ENCODE data around the gene LIG3.
"Not testable (repeated sequence)": the region's sequence is repeated elsewhere in the genome, so short reads cannot be mapped to it uniquely, and the experiment has no call there.

Gene LIG3

GRCh38 chr17:35000965-35001364 is 20.7 kb downstream of the LIG3 start:
- DNase-seq = not testable (repeated sequence)

DNA sequence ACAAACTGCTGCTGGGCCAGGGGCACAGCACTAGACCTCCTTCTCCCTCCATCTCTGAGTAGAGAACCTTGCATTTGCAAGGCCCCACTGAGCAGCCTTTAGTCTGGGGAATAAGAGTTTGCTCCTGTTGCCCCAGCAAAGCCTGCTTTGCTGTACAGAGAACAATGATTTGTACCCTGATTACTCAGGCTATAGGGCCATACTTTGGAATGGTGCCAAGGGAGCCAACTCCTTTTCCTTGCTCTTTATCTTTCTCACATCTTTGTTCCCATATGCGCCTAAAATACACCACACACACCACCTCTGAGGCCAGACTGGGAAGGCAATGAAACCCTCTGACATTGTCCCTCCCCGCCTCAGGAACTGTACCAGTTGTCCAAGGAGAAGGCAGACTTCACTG is 21.2 kb downstream of the LIG3 start:
- DNase-seq = no peak

DNA sequence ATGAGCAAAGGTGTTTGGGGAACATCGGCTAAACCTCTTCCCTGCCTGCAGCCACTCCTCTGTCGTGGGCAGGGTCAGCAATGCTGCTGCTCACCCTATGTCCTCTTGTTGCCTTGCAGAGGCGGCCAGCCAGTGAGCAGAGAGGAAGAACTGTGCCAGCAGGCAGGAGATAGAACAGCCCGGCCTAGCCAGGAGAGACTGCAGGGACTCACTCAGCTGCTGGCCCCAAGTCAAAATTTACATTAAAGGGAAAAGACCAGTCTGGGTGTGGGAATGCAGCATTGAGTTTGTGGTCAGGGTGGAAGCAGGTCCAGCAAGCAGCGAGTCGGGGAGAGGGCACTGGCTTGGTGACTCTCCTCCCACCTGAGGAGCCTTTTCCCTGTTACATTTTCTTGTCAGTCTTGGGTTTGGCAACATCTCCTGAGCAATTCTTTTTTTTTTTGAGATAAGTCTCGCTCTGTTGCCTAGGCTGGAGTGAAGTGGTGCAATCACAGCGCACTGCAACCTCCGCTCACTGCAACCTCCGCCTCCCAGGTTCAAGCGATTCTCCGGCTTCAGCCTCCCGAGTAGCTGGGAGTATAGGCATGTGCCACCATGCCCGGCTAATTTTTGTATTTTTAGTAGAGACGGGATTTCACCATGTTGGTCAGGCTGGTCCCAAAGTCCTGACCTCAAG is 22.7 kb downstream of the LIG3 start:
- DNase-seq = no peak

GRCh38 chr17:35003778-35004177 is 23.5 kb downstream of the LIG3 start:
- DNase-seq = no peak

- no peak for DNase-seq
Observed at GRCh38 chr17:35006345-35006744, 26.0 kb downstream of the LIG3 start.

DNA sequence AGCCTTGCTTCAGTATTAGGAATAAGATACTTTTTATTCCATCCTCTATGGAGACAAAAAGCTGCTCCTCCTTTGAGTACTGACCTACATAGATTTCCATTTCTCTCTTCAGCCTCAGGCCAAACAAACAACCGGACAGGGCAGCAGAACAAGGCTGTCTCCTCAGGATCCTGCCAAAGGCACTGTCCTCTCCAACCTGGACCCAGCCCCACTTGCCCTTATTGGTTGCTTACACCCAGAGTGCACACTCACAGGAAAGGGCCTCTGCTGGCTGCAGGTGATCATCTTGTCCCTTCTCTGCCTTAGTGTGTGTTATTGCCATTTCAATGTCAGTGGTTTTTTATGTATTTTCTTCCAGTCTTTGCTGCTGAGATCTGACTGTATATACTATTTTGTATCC is 26.6 kb downstream of the LIG3 start:
- DNase-seq = no peak

GRCh38 chr17:35010093-35010492 is 29.8 kb downstream of the LIG3 start:
- no peak for DNase-seq

DNA sequence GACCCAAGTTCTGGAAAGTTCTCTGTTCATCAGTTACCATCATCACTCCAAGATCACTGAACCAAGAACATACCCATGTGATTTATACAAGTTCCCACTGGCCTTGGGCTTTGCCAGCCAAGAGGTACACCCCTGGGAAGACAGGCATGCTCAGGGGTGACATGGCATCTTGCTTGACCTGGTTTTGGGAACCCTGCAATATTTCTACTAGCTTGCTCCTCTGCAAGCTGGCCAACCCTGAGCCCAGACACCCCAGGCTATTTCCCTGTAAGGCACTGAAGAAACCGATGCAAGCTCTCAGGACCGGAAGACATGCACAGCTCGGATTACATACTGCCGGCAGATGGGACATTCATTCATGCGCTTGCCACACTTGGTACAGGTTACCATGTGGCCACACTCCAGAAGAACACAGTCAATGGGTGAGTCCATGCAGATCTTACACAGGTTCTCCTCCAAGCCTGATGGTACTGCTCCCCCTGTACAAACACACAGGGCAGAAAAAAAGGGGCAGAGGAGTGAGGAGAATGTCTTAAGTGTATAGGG is 31.4 kb downstream of the LIG3 start:
- no peak for DNase-seq

DNA sequence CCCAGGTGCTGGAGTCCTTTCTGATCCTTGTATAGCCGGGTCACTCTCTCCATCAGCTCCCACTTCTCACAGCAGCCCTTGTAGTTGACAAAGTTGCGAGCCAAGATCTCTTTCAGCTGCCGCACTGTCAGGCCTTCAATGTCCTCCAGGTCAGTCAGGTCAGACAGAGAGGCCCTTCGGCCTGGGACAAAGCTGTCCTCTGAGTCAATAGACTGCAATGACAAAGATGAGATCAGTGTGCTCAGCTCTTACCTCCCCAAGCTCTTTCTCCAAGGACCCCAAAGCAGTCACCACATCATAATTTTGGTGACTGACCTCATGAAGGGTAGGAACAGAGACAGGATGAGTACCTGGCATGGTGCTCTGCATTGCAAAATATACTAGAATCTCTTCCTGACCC is 36.1 kb downstream of the LIG3 start:
- DNase-seq = no peak

GRCh38 chr17:35017021-35017420 is 36.7 kb downstream of the LIG3 start:
- no peak for DNase-seq

DNA sequence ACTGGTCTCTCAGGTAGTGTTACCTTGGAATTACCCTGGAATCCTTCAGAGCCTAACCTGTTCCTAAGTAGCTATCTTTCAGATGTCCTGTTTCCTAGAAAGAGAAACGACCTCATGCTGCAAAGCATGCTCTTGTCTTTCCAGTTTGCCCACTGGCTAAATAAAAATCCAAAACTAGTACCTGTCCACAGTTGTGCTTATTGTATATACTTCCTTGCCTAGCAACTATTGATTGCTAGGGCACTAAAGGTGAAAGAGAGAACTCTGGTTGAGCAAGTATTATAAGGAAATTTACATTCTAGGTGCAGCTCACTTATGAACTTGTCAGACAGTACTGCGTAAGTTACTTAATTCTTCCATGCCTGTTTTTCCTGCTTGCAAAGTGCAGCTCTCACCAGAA is 38.5 kb downstream of the LIG3 start:
- DNase-seq = no peak

DNA sequence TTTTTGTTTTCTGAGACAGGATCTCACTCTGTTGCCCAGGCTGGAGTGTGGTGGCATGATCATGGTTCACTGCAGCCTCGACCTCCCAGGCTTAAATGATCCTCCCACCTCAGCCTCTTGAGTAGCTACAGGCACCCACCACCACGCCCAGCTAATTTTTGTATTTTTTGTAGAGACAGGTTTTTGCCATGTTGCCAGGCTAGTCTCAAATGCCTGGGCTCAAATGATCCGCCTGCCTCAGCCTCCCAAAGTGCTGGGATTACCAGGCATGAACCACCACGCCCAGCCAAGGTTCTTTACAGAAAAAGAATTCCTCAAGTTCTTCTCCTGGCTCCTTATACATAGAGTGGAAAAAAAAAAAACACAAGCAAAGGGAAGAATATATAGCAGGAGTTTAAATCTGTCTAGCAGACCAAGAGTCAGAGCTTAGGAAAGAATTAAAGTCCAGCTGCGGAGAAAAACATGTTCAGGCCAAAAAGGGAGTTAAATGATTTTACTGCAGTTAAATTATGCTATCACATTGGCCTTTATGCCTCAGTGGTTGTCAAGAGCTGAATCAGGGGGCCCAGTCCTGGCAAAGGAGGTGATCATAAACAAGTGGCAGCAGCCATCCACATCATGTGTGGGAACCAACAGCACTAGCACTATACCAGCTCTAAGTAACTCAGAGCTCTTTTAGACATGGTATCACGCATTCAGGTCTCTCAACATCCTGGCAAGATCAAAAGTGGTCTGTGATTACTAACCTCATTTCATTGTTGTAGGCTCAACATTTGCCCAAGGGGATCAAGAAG is 39.3 kb downstream of the LIG3 start:
- no peak for DNase-seq

- DNase-seq = no peak
Observed at GRCh38 chr17:35021520-35022380, 41.4 kb downstream of the LIG3 start.

DNA sequence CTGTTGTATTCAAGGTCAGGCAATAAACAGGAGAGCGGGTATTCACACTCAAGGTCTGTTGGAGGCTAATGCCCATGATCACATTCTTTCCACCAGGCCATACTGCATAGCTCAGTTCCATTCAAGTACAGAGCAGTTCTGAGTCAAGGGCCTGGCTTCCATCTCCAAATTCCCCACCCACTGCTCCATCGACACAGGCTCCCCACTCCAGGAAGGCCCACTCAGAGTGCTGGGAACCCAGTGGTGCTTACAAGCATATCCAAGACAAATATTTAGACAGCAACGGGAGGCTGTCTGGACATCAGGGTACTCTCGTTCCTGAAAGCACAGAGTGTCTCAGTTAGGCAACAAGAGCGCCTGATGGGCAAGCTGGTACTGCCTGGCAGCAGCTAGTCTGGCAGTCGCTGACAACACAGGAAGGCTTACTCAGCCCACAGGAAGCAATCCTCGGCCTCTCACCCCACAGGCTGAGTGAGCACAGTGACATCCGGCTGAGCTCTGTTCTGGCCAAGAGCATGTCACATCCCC is 42.3 kb downstream of the LIG3 start:
- peak; percentile 51 for DNase-seq

- DNase-seq = no peak
Observed at GRCh38 chr17:35023538-35023937, 43.2 kb downstream of the LIG3 start.

DNA sequence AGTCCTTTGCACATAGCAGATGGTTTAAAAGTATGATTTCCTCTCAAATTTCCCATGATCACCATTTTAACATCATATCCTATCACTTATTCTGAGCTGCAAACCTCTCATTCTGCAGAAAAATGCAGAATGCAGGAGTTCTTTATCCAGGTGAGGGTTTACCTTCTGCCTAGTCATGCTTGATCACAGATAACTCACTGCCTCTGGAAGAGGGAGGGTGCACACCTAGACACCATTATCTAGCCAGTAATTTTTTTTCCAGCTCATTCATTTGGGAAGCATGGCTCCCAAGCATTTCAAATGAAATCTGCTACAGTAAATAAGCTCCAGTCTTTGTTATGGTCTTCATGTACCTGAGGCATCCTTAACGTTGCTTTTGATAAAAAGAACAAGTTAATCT is 45.2 kb downstream of the LIG3 start:
- no peak for DNase-seq

DNA sequence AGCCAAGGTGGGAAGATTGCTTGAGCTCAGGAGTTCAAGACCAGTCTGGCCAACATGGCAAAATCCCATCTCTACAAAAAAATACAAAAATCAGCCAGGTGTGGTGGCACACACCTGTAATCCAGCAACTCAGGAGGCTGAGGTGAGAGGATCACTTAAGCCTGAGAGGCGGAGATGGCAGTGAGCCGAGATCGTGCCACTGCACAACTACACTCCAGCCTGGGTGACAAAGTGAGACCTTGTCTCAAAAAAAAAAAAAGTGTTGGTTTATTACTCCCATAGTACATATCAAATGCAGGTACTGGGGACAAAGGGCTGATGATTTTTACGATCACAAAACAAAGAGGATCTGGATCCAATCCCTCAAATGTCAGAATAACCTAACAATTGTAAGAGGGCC is 47.8 kb downstream of the LIG3 start:
- not testable (repeated sequence) for DNase-seq

GRCh38 chr17:35028531-35029262 is 48.4 kb downstream of the LIG3 start:
- no peak for DNase-seq

DNA sequence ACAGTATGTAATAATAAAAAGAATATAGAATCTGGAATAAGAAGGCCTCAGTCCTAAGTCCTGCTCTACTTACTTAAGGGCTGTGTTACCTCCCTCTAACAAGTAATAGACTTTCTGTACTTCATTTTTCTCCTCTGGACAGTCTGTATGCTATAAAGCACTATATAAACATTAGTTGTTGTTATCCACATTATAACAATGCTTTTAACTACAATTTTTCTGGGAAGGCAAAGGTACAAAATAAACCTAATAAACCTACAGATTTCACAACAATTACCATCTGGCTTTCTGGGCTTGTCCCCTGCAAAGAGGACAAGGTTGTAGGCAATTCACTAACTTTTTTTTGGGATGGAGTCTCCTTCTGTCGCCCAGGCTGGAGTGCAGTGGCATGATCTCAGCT is 50.5 kb downstream of the LIG3 start:
- no peak for DNase-seq

GRCh38 chr17:35038453-35038852 is 58.1 kb downstream of the LIG3 start:
- no peak for DNase-seq

- DNase-seq = no peak
Observed at GRCh38 chr17:35041390-35041789, 61.1 kb downstream of the LIG3 start.

GRCh38 chr17:35044181-35044580 is 63.9 kb downstream of the LIG3 start:
- DNase-seq = no peak

All from left hindlimb (tissue), 1 donor.